Measurements from ENCODE around the gene CPLANE1. TPM values are rescaled to one million over a fixed set of nuclear protein-coding genes. Genes with fewer than 3 reads are reported as not detected.

The CPLANE1 gene
- 17.7 and 34.4 TPM in 2 replicates for total RNA-seq

DNA sequence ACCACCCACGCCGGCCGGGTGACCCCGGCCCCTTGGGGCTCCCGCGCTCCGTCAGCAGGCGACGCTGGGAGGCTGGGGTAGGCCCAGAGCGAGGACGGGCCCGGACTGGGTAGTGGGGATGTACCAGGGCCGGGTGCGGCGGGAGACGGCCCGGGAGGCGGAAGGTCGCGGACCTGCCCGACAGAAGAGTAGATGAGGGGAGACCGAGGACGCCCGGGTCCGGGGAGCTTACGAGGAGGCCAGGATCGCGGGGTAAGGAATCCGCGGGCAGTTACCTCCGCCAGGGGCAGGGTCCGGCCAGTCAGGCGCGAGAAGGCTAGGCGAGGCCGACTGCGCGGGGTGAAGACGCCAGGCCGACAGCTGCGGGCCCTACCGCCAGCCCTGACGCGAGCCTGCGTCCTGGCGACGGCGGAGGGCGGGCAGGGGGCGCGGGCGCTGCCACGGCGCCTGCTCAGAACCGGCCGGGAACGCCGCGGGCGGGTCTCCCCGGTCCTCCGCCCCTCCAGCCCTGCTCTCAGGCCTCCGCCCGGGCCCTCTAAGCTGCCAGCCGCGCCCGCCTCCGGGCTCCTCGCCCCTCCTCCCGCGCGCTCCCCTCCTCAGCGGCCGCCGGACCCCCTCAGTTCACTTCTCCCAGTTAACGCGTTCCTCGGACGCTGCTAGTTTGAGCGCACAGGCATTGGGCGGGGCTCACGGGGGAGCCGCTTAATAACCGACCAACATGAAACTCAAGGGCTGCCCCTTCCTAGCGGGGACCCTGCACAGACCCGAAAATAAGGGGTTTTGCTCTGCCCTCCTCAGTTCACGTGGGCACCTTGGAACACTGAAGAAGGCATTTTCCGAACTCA lies at the start of gene CPLANE1:
CPLANE1 (minus strand) TSS at position 407 of the 845 bp plus-strand sequence. CDS start 1,678 bp downstream, outside the sequence.

Small RNA genes lying within 50 kb of the gene (small RNA-seq; reads per million reads assigned to genes)
- gene C8orf59P2 (ENCODE audit: low replicate concordance), result not detected

Other genes starting within 250 kb of the CPLANE1 start
- 20.6 and 81.2 TPM in 2 replicates for gene NUP155, start 121.7 kb upstream of the CPLANE1 start, total RNA-seq
- 21.3 and 33.7 TPM in 2 replicates for gene WDR70, start 129.9 kb upstream of the CPLANE1 start, total RNA-seq